ENCODE measurements around the gene NLRP12. TPM values are rescaled to one million over a fixed set of nuclear protein-coding genes. Genes with fewer than 3 reads are reported as not detected.
"Not testable (repeated sequence)": the region's sequence is repeated elsewhere in the genome, so short reads cannot be mapped to it uniquely, and the experiment has no call there.

The NLRP12 gene
- total RNA-seq, 1 donor from 2014 or later, result not detected

- Mint-ChIP-seq H3K36me3 (ENCODE audit: low read depth) (no peaks in the 10 kb centered on the region), H3K4me1 (peaks cover 5% of the 10 kb centered on the region)
These were observed 38.8 kb downstream of the NLRP12 start for GRCh38 chr19:53785196-53785889.

GRCh38 chr19:53782698-53783097, 41.4 kb downstream of the NLRP12 start:
- H3K27me3 Mint-ChIP-seq (ENCODE audit: low read depth), result peaks cover 5% of the 10 kb centered on the region
- no peaks in the 10 kb centered on the region for H3K36me3 Mint-ChIP-seq (ENCODE audit: low read depth)
- H3K27ac Mint-ChIP-seq (ENCODE audit: unreplicated experiment), result no peak overlapping the region
- H3K9me3 Mint-ChIP-seq, result no peaks in the 10 kb centered on the region
- peaks cover 5% of the 10 kb centered on the region for H3K4me1 Mint-ChIP-seq
- no peak overlapping the region for H3K4me3 Mint-ChIP-seq
- no peak for DNase-seq (ENCODE audit: low read depth, low spot score)
- TF ChIP-seq CTCF (conservative IDR thresholded peaks at IDR 0.05), result no peak

More at GRCh38 chr19:53785196-53785889, 38.8 kb downstream of the NLRP12 start:
- TF ChIP-seq CTCF (conservative IDR thresholded peaks at IDR 0.05), result no peak
- H3K9me3 Mint-ChIP-seq, result no peaks in the 10 kb centered on the region
- H3K27ac Mint-ChIP-seq (ENCODE audit: unreplicated experiment), result no peak overlapping the region
- no peak overlapping the region for H3K4me3 Mint-ChIP-seq
- H3K27me3 Mint-ChIP-seq (ENCODE audit: low read depth), result peaks cover 5% of the 10 kb centered on the region
- DNase-seq (ENCODE audit: low read depth, low spot score), result no peak

GRCh38 chr19:53781332-53781731, 42.8 kb downstream of the NLRP12 start:
- H3K27me3 Mint-ChIP-seq (ENCODE audit: low read depth); H3K4me1 Mint-ChIP-seq; H3K36me3 Mint-ChIP-seq (ENCODE audit: low read depth); H3K27ac Mint-ChIP-seq (ENCODE audit: unreplicated experiment); H3K9me3 Mint-ChIP-seq; DNase-seq (ENCODE audit: low read depth, low spot score); H3K4me3 Mint-ChIP-seq: not testable (repeated sequence)

- no peak overlapping the region for H3K27ac Mint-ChIP-seq (ENCODE audit: unreplicated experiment)
- peaks cover 5% of the 10 kb centered on the region for H3K27me3 Mint-ChIP-seq (ENCODE audit: low read depth)
- H3K4me1 Mint-ChIP-seq, result peaks cover 3% of the 10 kb centered on the region
- H3K36me3 Mint-ChIP-seq (ENCODE audit: low read depth), result no peaks in the 10 kb centered on the region
- DNase-seq (ENCODE audit: low read depth, low spot score), result no peak
- TF ChIP-seq CTCF (conservative IDR thresholded peaks at IDR 0.05), result no peak
- no peaks in the 10 kb centered on the region for H3K9me3 Mint-ChIP-seq
- H3K4me3 Mint-ChIP-seq, result no peak overlapping the region
These were observed 43.6 kb downstream of the NLRP12 start for GRCh38 chr19:53780506-53780905.

- Mint-ChIP-seq H3K36me3 (ENCODE audit: low read depth) (no peaks in the 10 kb centered on the region), H3K4me1 (peaks cover 5% of the 10 kb centered on the region), H3K9me3 (no peaks in the 10 kb centered on the region), H3K27me3 (ENCODE audit: low read depth) (peaks cover 6% of the 10 kb centered on the region), H3K4me3 (no peak overlapping the region), H3K27ac (ENCODE audit: unreplicated experiment) (no peak overlapping the region)
- no peak for TF ChIP-seq CTCF (conservative IDR thresholded peaks at IDR 0.05)
- DNase-seq (ENCODE audit: low read depth, low spot score), result no peak
These were observed 48.6 kb downstream of the NLRP12 start for GRCh38 chr19:53775524-53775923.

GRCh38 chr19:53774491-53774890, 49.6 kb downstream of the NLRP12 start:
- H3K9me3 Mint-ChIP-seq; H3K4me3 Mint-ChIP-seq; H3K27me3 Mint-ChIP-seq (ENCODE audit: low read depth); DNase-seq (ENCODE audit: low read depth, low spot score); H3K36me3 Mint-ChIP-seq (ENCODE audit: low read depth); H3K27ac Mint-ChIP-seq (ENCODE audit: unreplicated experiment); H3K4me1 Mint-ChIP-seq: not testable (repeated sequence)

Measured in neural crest cell (in vitro differentiated cells).